Stimulated activated CD8-positive, alpha-beta memory T cell treated with anti-CD3 and anti-CD28 coated beads, Interleukin-15, amount 100 ng/mL, for 4 hours (primary cell): ENCODE results near the gene SCYGR2.

Source experiments
- DNase-seq, 2 donors: peaks; one replicate each; pipeline ENCODE4 v3.0.0-alpha.2; 2020; ENCODE audit warnings: low read depth in 2 of 2

The SCYGR2 gene

GRCh38 chr2:227612546-227613271 lies 14.0 kb downstream of the SCYGR2 start:
- DNase-seq: no peak

GRCh38 chr2:227613272-227613660 lies 14.6 kb downstream of the SCYGR2 start:
- no peak for DNase-seq

GRCh38 chr2:227614246-227614645 lies 15.6 kb downstream of the SCYGR2 start:
- no peak for DNase-seq

- DNase-seq: no peak
Measured at GRCh38 chr2:227614740-227615139, 16.0 kb downstream of the SCYGR2 start, which contains the start of gene SCYGR3. TSS of gene SCYGR3 (minus strand) at chr2:227614840. CDS start at chr2:227614840, 0 bp downstream.

- DNase-seq: no peak
Measured at GRCh38 chr2:227615181-227615580, 16.5 kb downstream of the SCYGR2 start.

- DNase-seq: no peak
Measured at GRCh38 chr2:227615906-227616305, 17.2 kb downstream of the SCYGR2 start.

GRCh38 chr2:227616631-227617030 lies 17.9 kb downstream of the SCYGR2 start:
- no peak for DNase-seq

- no peak for DNase-seq
Measured at GRCh38 chr2:227617316-227618230, 18.9 kb downstream of the SCYGR2 start, which contains the start of gene SCYGR4. TSS of gene SCYGR4 (plus strand) at chr2:227617498. CDS start at chr2:227617498, 0 bp downstream.

GRCh38 chr2:227623226-227623625 lies 24.5 kb downstream of the SCYGR2 start:
- no peak for DNase-seq

- no peak for DNase-seq
Measured at GRCh38 chr2:227625420-227625819, 26.7 kb downstream of the SCYGR2 start.

- DNase-seq: no peak
Measured at GRCh38 chr2:227626580-227627151, 28.0 kb downstream of the SCYGR2 start.

- no peak for DNase-seq
Measured at GRCh38 chr2:227627769-227628168, 29.1 kb downstream of the SCYGR2 start.

- no peak for DNase-seq
Measured at GRCh38 chr2:227629435-227629834, 30.7 kb downstream of the SCYGR2 start.

GRCh38 chr2:227630322-227630721 lies 31.6 kb downstream of the SCYGR2 start:
- no peak for DNase-seq

- DNase-seq: no peak
Measured at GRCh38 chr2:227632827-227633226, 34.1 kb downstream of the SCYGR2 start.

- DNase-seq: no peak
Measured at GRCh38 chr2:227634201-227634600, 35.5 kb downstream of the SCYGR2 start.

- DNase-seq: no peak
Measured at GRCh38 chr2:227642656-227643055, 44.0 kb downstream of the SCYGR2 start.

GRCh38 chr2:227643990-227644551 lies 45.4 kb downstream of the SCYGR2 start:
- no peak for DNase-seq
